Aortic smooth muscle cell (primary cell): Measurements from ENCODE around the gene ANO8. TPM values are rescaled to one million over a fixed set of nuclear protein-coding genes. Genes with fewer than 3 reads are reported as not detected.

ENCODE experiments used
- total RNA-seq: library from RNA; depleted of rRNA; stranded (reverse); fragments of >200 nt; gene quantifications from 2 replicates; pipeline ENCODE4 v1.2.3, GENCODE V29; 2014

ANO8 gene, protein sequence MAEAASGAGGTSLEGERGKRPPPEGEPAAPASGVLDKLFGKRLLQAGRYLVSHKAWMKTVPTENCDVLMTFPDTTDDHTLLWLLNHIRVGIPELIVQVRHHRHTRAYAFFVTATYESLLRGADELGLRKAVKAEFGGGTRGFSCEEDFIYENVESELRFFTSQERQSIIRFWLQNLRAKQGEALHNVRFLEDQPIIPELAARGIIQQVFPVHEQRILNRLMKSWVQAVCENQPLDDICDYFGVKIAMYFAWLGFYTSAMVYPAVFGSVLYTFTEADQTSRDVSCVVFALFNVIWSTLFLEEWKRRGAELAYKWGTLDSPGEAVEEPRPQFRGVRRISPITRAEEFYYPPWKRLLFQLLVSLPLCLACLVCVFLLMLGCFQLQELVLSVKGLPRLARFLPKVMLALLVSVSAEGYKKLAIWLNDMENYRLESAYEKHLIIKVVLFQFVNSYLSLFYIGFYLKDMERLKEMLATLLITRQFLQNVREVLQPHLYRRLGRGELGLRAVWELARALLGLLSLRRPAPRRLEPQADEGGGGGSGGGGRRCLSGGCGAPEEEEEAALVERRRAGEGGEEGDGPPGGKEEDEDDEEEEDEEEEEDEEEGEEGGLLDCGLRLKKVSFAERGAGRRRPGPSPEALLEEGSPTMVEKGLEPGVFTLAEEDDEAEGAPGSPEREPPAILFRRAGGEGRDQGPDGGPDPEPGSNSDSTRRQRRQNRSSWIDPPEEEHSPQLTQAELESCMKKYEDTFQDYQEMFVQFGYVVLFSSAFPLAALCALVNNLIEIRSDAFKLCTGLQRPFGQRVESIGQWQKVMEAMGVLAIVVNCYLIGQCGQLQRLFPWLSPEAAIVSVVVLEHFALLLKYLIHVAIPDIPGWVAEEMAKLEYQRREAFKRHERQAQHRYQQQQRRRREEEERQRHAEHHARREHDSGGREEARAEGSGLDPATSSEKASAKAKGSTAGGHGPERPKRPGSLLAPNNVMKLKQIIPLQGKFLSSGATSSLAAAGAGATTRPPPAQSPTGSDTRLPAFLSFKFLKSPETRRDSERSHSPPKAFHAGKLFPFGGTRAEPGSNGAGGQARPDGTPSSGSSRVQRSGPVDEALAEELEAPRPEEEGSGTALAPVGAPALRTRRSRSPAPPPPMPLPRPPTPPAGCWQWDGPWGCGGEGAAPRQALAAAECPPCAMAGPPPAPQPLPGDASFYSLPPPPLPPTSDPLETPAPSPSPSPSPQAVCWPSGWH
- 6.3 and 6.7 TPM in 2 replicates for total RNA-seq

DNA sequence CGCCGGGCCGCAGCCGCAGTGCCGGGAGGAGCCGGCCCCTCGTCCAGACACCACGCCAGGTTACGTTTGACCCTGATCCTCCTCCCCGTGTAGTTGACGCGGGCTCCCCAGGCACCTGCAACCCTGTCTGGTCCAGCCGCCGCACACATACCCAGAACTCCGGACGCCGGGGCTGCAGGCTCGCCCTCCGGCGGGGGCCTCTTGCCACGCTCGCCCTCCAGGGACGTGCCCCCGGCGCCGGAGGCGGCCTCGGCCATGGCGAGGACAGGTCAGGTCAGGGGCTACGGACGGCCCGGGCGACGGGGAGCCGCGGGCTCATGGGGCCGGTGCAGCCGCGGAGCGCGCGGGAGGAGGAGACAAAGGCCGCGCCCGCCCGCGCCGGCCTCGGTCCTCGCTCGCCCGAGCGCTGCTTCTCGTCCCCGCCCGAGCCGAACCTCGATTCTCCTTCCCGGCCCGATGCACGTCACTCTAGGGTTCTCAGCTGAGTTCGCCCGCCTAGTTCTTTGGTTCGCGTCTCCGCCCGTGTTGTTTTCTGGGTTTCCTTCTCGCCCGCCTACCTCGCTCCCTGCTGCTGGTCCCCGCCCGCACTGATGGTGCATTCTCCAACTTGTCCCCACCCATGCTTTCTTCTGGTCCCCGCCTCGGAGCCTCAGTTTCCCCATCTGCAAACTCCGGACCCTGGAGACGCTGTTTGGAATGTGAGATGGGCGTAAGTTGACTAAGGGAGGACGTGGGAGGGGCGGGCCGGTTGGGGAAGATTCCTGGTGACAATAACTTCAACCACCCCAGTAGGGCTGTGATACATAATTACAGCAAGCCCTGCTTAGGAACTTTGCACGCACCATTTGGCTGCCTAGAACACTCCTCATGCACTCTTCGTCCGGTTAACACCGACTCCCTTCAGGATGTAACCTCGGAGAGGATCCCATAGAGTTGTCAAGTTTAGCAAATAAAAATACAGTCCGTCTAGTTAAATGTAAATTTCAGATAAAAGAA, at the start of gene ANO8:
ANO8 (minus strand) TSS at position 442 of the 996 bp plus-strand sequence; CDS start at position 257, 185 bp downstream.

DNA sequence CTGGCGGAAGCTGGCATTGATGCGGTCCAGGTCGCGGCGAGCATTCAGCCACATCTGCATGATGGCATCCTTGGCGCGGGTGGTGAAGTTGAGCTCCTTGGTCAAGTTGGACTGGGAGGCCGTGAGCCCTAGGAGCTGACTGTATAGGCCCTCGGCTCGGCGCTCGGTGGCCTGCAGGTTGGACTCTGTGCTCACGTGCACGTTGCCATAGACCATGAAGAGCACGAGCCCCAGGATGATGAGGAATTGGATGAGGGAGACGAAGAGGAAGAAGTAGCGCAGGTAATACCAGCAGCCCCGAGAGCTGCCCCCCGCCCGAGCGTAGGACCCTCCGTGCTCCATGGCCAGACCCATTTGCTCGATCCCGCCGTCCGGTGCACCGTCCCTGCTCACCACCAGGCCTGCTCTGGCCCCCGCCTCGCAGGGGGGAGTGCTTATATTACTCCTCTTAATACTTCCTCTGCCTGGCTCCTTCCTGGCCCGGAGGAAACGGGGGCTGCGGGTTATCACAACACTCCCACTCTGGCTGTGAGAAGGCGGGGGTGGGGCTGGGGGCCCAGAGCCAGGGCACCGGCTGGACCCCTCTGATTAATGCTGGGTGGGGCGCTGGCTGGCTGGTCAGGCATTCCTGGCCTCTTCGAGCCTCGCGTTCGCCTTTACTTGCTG, 42.4 kb upstream of the ANO8 start, which contains the start of gene PLVAP:
PLVAP (minus strand) TSS at position 408 of the 666 bp plus-strand sequence; CDS start at position 354, 54 bp downstream.

DNA sequence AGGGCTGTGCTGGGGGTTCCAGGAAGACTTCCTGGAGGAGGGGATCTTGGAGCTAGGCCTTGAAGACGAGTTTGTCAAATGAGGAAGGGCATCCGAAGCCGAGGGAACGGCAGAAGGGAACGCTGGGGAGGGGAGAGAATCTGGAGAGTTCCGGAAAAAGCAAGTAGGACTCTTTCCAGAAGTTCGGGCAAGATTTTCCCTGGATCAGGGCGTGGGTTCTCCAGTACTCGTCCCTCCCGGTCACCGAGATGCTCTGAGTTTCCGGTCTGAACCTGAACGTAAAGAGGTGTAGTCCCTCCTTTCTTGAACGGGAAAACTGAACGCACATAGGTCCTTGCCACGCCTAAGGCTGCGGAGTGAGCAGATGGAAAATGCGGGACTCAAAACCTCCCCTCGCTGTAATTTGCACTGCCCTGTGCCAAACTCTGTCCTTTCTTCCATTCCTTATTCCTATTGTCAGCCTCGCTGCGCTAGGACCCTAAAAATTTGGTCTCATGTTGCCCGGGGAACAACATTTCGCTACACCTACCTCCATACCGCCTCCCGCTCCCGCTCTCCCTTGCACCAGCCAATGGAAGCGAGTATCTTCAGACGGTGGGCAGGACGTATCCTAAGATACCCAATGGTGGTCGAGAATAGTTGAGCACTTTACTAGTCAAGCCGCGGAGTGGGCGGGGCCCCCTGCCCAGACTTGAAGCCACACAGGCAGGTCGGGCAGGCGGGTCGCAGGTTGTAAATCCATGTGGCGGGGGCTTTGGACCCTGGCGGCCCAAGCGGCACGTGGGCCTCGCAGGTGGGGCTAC, 2.4 kb upstream of the ANO8 start, which contains the start of gene GTPBP3:
GTPBP3 (plus strand) TSS at position 682 of the 803 bp plus-strand sequence; CDS start at position 741, 59 bp downstream.

DNA sequence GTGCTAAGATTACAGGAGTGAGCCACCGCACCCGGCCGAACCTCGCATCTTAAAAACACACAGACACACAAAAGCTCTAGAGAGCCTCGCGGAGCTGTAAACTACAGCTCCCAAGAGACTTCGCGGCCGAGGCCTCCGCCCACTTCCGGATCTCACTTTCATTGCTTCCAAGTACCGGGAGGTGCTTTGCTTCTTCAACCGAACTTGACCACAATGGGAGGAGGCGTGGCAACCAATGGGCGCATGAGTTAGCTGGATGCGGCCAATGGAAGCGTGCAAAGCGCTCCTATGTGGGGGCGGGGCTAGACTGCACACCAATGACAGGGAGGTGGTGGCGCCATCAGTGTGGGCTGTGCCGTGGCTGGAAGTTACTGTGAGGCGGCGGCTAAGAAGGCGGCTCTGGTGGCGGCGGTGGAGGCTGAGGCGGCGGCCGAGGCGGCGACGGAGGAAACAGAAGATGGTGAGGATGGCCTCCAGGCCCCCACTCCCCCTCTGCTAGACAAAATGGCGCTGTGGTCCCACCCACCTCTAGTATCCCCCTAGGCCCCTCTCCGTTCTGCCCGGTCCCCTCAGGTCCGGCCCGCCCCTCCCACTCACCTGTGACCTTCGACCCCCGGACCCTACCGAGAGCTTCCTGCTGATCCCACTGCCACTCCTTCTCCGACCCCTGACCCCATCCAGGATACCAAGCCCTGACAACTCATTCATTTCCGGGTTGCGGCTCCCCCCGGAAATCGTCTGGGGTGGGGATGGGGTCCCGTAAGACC, 25.3 kb downstream of the ANO8 start, which contains the start of gene DDA1:
DDA1 (plus strand) TSS at position 366 of the 767 bp plus-strand sequence; CDS start at position 458, 92 bp downstream.

DNA sequence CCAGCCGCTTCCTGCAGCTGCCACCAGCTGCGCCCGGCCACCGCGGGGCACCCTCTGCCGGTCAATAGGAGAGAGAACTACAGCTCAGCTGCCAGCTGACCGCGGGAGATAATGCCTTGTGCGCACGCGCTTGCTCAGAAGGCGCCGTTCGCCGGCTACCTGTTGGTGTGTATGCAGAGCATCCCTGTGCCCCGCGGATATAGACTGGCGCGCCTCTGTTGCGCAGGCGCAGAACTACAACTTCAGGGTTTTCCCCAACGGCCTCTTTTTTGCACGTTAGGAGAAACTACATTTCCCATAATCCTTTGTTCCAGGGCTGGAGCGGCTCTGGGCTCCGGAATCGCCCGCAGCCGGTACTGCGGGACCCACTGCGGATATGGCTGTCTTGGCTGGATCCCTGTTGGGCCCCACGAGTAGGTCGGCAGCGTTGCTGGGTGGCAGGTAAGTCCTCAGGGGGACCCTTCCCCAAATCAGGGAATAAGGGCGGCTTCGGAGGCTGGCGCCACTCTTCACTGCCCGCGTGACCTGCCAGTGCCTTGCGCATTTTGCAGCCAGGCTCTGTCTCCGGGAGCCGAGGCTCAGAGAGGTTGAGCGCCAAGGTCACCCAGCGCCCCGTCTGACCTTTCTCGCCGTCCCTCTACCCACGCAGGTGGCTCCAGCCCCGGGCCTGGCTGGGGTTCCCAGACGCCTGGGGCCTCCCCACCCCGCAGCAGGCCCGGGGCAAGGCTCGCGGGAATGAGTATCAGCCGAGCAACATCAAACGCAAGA, 29.0 kb downstream of the ANO8 start, which contains the start of gene MRPL34:
MRPL34 (plus strand) TSS at position 356 of the 768 bp plus-strand sequence; CDS start at position 377, 21 bp downstream.

DNA sequence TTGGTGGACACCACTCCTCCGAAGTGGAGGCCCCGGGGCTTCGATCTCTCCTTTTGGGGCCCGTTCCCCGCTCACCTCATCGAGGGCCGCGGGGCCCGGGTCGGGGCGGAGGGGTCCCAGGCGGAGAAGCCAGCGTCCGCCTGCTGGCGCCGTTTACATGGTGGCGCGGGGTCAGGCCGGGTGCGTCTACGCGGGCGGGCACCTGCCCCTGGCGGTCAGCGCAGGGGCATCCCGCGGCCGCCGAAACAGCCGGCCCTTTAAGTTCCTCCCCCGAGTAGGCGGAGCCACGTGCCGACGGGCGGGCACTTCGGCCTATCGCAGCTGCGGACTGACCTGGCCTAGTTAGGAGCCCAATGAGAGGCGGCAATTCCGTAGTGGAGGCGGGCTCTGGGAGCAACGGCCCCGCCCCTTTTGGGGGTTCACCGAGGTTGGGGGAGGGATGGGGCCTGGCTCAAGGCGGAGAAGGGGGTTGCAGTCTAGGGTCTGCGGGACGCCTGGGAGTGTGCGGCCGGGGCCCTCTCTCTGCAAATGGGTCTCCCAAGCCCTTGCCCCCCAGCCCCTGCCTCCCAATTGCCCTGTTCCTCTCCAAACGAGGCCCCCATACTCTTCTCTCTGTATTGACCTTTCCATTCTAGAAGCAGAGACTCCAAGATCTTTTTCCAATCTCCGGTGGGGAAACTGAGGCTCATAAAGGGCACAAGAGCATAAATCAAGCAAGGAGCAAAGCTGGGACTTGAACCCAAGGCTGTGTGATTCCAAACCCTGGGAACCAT, 31.3 kb downstream of the ANO8 start, which contains the start of gene ABHD8:
ABHD8 (minus strand) TSS at position 259 of the 773 bp plus-strand sequence. CDS start 1,809 bp downstream, outside the sequence.

DNA sequence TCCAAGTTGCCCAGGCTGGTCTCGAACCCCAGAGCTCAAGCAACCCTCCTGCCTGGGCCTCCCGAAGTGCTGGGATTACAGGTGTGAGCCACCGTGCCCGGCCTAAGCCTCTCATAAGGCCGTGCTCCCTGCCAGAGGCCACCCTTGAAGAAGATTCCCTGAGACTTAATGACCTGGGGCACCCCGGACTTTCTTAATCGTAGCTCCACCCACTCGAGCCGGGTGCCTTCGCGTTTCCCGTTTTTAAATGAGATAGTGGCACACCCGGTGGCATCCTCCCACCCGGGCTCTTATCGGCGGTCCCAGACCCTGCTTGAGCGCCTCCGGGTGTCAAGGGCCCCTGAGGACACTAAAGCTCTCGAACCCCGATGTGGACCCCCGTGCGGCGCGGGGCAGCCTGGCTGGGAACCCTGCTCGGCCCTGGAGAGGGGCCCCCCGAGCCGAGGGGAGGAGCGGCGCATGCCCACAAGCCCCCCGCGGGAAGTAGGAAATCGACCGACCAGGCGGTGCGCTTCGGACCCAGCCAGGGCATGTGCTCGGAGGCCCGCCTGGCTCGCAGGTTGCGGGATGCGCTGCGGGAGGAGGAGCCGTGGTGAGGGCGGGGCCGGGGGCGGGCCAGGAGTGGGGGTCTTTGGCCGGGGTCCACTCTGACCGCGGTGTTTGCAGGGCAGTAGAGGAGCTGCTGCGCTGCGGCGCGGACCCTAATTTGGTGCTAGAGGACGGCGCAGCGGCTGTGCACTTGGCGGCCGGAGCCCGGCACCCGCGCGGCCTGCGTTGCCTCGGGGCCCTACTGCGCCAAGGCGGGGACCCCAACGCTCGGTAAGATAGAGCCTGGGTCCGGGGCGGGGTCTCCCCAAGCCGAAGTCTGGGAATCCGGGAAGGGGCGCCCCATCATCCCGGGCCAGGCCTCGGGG, 53.0 kb downstream of the ANO8 start, which contains the start of gene ANKLE1:
ANKLE1 (plus strand) TSS at position 511 of the 914 bp plus-strand sequence; CDS start at position 531, 20 bp downstream.

Other genes starting within 250 kb of the ANO8 start
- 25.7 and 26.2 TPM in 2 replicates for gene USE1, start 119.5 kb downstream of the ANO8 start, total RNA-seq
- 1.1 and 2.7 TPM in 2 replicates for gene OCEL1, start 108.6 kb downstream of the ANO8 start, total RNA-seq
- gene NR2F6, start 88.9 kb downstream of the ANO8 start, total RNA-seq = 28.7 and 33.8 TPM in 2 replicates
- 0.13 and 0.25 TPM in 2 replicates for gene USHBP1, start 70.1 kb downstream of the ANO8 start, total RNA-seq
- 81.6 and 107 TPM in 2 replicates for gene BABAM1, start 67.4 kb downstream of the ANO8 start, total RNA-seq
- 0.13 and 0.19 TPM in 2 replicates for gene ANKLE1, start 53.0 kb downstream of the ANO8 start, total RNA-seq
- gene ABHD8, start 31.4 kb downstream of the ANO8 start, total RNA-seq = 8.6 and 8.8 TPM in 2 replicates
- gene MRPL34, start 29.0 kb downstream of the ANO8 start, total RNA-seq = 20.7 and 26.9 TPM in 2 replicates
- gene DDA1, start 25.3 kb downstream of the ANO8 start, total RNA-seq = 36.2 and 39.7 TPM in 2 replicates
- gene GTPBP3, start 2.7 kb upstream of the ANO8 start, total RNA-seq = 10.6 and 11.1 TPM in 2 replicates
- 0.31 and 0.92 TPM in 2 replicates for gene PLVAP, start 42.5 kb upstream of the ANO8 start, total RNA-seq
- gene CCDC194, start 59.3 kb upstream of the ANO8 start, total RNA-seq = 0.19 and 0.40 TPM in 2 replicates
- 28.2 and 79.7 TPM in 2 replicates for gene BST2, start 70.8 kb upstream of the ANO8 start, total RNA-seq
- 30.6 and 36.4 TPM in 2 replicates for gene MVB12A, start 85.2 kb upstream of the ANO8 start, total RNA-seq
- gene TMEM221, start 113.8 kb upstream of the ANO8 start, total RNA-seq = under 0.01 TPM in 1 of 2 replicates, not detected in the other
- not detected in 2 replicates for gene NXNL1, start 126.1 kb upstream of the ANO8 start, total RNA-seq
- gene SLC27A1, start 135.7 kb upstream of the ANO8 start, total RNA-seq = 22.6 and 22.9 TPM in 2 replicates
- 42.6 and 43.1 TPM in 2 replicates for gene PGLS, start 176.8 kb upstream of the ANO8 start, total RNA-seq
- gene COLGALT1, start 220.8 kb upstream of the ANO8 start, total RNA-seq = 59.1 and 66.6 TPM in 2 replicates